Neural cell (in vitro differentiated cells): ENCODE data around the gene MYO15A.

ENCODE experiments used
- CTCF ChIP-seq: fragments of 450-650 bp; IDR thresholded peaks from 2 replicates; pipeline ENCODE4 v1.5.1; 2014; ENCODE audit warnings: antibody characterized with exemption, mild to moderate bottlenecking, moderate library complexity; ENCODE audit not compliant: poor library complexity, severe bottlenecking
- EZH2 ChIP-seq: fragments of 200-600, 300-800 bp; shearing (Covaris generic), sonication (generic); IDR thresholded peaks from 2 replicates; pipeline ENCODE4 v1.6.1; 2014; ENCODE audit warnings: antibody characterized with exemption, low read length, borderline replicate concordance, mild to moderate bottlenecking; ENCODE audit not compliant: insufficient read depth, poor library complexity, severe bottlenecking

GRCh38 chr17:18155179-18155578 is 46.6 kb downstream of the MYO15A start:
- TF ChIP-seq CTCF (no peak), EZH2 (no peak)
